Activated CD8-positive, alpha-beta memory T cell treated with anti-CD3 and anti-CD28 coated beads for 1 hour (primary cell): Measurements from ENCODE around the gene FCHSD2.
"Not testable (repeated sequence)": the region's sequence is repeated elsewhere in the genome, so short reads cannot be mapped to it uniquely, and the experiment has no call there.

Source experiments
- DNase-seq, 2 donors: peaks; one replicate each; pipeline ENCODE4 v3.0.0-alpha.2; 2020; ENCODE audit warnings: low read depth in 1 of 2; ENCODE audit errors: extremely low read depth in 1 of 2

FCHSD2 gene

DNA sequence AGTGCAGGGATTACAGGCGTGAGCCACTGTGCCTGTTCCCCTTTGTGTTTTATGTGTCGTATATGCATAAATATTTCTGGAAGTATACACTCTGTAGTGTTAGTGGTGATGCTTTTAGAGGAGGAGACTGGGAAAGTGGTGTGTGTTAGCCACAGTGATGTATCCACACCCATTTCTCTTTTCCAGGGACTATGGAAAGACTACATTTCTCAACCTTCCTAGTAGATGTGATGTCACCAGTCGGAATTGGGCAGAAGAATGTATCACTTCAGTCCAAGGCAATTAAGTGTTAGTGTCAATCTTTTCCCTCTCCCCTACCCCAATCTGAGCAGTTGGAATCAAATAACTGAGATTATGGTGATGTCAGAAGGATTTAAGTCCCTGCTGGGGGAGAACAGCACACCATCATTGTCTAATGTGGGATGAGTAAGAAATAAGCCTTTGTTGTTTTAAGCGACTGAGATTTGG is 333.8 kb downstream of the FCHSD2 start:
- DNase-seq = no peak

- DNase-seq = no peak
Observed at GRCh38 chr11:72807792-72808191, 334.3 kb downstream of the FCHSD2 start.

DNA sequence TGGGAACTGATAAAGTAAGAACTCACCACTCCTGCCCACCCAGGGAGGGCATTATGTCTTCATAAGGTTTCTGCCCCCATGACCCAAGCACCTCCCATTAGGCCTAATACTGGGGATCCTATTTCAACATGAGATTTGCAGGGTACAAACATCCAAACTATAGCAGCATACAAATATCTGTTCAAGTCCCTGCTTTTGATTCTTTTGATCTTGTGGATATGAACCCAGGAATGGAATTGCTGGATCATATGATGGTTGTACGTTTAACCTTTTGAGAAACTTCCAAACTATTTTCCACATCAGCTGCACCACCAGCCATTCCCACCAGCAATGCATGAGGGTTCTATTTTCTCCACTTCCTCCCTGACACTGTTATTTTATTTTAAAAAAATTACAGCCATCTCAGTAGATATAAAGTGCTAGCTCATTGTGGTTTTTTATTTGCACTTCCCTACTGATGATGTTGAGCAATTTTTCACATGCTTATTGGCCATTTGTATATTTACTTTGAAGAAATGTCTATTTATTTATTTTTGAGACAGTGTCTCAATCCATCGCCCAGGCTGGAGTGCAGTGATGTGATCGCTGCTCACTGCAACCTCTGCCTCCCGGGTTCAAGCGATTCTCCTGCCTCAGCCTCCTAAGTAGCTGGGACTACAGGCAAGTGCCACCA is 335.0 kb downstream of the FCHSD2 start:
- no peak for DNase-seq

DNA sequence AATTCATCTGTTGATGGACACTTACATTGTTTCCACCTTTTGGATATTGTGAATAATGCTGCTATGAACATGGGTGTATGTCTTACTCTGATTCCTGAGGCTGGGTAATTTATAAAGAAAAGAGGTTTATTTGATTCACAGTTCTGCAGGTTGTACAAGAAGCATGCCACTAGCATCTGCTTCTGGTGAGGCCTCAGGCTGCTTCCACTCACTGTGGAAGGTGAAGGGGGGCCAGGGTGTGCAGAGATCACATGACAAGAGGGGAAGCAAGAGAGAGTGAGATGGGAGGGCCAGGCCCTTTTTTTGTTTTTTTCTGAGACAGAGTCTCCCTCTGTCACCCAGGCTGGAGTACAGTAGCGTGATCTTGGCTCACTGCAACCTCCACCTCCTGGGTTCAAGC is 335.7 kb downstream of the FCHSD2 start:
- DNase-seq = not testable (repeated sequence)

DNA sequence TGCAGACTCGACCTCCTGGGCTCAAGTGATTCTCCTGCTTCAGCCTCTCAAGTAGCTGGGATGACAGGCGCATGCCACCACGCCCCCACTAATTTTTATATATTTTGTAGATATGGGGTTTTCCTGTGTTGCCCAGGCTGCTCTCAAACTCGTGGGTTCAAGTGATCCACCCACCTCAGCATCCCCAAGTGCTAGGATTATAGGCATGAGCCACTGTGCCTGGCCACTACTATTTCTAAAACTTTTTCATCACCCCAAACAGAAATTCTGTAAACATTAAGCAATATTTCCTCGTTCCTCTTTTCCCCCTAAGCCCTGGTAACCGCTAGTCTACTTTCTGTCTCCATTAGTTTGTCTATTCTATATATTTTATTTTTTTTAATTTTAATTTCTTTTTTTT is 336.9 kb downstream of the FCHSD2 start:
- no peak for DNase-seq

DNA sequence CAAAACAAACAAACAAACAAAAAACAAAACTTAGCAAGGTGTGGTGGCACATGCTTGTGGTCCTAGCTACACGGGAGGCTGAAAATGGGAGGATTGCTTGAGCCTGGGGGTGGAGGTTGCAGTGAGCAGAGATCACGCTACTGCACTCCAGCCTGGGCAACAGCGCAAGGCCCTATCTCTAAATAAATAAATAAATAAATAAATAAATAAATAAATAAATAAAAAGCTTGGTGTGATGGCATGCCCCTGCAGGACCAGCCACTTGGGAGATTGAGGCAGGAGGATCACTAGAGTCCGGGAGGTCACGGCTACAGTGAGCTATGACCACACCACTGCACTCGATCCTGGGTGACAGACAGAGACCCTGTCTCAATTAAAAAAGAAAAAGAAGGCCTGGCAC is 339.3 kb downstream of the FCHSD2 start:
- DNase-seq = no peak

DNA sequence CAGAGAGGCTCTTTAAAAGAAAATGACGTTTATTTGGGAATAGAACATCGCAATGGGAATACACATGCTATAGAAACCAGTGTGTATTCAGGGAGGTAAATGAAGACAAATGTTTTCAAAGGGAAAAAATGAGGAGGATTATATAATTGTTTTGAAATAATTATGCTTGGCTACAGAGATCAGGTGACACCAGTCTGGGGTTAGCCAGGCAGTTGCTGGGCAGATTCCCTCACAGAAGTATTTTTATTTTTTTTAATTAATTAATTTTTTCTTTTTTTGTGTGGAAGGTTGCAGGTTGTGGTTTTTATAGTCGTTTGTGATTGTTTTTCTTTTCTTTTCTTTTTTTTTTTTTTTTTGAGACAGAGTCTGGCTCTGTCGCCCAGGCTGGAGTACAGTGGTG is 342.7 kb downstream of the FCHSD2 start:
- DNase-seq = no peak

GRCh38 chr11:72798361-72798760 is 343.8 kb downstream of the FCHSD2 start:
- DNase-seq = no peak

DNA sequence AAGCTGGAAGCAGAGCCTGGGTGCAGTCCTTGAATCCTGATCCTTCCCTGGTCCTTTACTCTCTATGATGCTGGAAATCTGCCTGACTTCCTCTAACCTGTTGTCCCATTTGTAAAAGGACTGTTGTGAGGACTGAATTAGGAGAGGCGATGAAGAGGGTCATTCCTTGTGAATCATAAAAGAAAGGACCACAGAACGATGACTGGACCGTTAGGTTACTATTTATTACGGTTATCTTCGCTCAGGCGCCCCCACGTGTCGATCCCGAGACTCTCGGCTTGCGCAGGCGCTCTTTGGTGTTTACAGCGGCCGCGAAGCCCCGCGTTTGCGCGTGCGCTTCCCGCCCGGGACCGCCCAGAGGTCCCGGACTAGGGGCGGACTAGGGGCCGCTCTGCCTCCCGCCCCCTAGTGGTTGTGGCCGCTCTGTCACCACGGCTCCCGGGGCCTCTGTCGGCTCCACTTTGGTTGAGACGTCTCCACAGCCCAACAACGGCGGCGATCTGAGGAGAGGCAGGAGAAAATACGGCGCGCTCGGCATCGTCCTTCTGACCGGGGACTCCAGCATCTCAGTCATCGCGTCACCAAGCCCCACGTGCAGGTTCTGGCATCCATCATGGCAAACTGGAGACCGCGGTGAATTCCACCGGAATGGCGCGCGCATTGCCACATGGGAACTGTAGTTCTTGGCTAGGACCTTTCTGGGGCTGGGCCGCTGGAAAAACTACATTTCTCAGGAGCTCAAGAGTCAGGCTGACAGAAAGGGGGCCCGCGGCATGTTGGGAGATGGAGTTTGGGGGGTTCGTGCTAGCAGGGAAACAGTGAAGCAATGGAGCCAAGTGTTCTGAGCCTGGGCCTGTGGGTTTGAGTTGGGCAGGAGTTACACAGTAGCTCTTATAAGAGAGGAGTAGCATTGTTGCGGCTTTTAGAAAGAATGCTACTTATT is 348.4 kb downstream of the FCHSD2 start, which contains the start of gene STARD10:
Gene STARD10 (minus strand): TSS at position 623 of the 943 bp plus-strand sequence. CDS start 12,866 bp downstream, outside the sequence.
- peak; percentile 84 to 93 for DNase-seq

GRCh38 chr11:72793076-72793424 is 349.1 kb downstream of the FCHSD2 start:
- DNase-seq = no peak

- no peak for DNase-seq
Observed at GRCh38 chr11:72792437-72793021, 349.6 kb downstream of the FCHSD2 start.

- not testable (repeated sequence) for DNase-seq
Observed at GRCh38 chr11:72791228-72791627, 350.9 kb downstream of the FCHSD2 start.

DNA sequence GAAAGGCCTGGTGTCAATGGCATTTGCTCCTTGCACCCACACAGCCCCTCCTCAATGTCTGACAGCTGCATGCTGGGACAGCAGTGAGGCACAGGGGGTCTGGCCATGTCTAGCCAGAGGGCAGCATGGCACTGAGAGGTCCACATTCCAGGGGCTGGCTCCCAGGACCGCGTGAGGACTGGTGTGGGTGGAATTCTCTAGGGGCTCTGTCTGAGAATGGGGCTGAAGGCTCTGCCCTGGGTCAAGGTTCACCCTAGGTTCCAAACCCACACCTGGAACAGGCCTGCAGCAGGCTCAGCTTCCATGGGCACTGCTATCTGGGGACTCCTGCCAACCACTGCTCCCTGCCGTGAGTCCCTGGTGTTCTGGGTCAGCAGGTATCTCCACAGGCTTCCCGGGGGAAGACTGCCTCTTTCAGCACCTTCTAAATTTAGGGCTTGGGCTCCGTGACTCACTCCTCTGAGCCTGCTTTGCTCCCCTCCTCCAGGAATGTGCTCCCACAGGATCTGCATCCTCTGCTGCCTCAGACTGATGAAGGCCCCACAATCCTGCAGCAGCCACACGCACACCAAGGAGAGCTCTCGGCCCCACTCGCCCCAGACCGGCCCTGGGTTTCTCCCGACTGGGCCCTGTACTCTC is 352.5 kb downstream of the FCHSD2 start:
- no peak for DNase-seq

DNA sequence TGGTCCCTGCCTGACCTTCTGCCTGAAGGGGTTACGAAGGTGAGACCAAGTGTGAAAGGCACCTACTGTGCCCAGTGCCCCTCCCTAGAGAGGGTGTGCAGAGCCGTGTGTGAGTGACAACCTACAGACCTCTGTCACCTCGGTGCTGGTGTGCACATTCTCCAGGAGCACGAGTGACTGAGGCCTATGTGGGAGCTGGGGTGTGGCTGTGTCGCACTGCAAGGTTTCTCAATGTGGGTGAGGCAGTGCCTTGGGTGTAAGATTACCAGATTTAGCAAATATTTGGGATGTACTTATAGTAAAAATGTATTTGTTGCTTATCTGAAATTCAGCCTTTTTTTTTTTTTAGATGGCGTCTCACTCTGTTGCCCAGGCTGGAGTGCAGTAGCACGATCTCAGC is 353.9 kb downstream of the FCHSD2 start:
- DNase-seq = no peak

DNA sequence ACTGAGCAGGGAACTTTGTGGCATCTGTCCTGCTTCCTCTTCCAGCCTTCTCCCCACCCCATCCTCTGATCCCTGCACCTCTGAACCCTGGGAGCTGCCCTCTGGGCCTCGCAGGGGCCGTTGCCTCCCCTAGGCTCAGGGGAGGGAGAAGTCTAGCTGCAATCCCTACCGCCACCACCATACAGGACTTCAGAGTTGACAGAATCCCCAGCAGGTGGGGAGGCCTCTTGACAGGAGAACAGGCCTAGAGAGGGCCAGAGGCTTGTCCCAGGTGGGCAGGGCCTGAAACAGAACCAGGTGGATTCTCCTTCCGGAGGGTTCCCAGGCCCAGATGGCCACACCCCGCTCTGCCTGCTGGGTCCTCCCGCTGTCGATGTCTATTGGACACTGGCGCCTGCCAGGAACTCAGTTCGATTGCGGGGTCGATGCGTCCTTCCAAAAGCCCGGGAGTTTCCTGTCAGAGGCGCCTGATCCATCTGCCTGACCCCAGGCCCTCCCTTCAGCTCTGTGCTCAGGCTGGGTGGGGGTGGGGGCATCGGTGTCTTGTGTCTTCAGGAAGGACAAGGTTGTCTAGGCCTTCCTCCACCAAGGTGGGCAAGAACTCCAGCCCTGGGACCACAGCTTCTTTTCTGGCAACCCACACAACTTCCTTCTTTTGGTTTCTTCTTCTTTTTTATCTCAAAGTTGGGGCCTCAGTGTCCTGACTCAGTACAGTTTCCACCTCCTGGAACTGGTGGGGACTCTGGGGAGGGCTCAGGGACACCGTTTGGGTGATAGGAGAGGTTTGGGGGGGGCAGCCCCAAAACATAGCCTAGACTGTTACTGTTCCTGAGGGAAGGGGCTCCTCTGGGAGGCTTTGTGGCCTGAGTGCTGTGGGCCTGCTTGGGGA is 354.7 kb downstream of the FCHSD2 start:
- DNase-seq = no peak
